ENCODE results near the gene SIRT4. TPM values are rescaled to one million over a fixed set of nuclear protein-coding genes. Genes with fewer than 3 reads are reported as not detected.
A peak's percentile ranks its signal among the peaks of the same experiment; 100 is the strongest.

SIRT4 gene
- total and polyA plus RNA-seq, 2 of the 13 experiments (the other 11 are each of a cell fraction or from before 2014, with no cell fraction given), result 3.4 to 5.8 TPM

DNA sequence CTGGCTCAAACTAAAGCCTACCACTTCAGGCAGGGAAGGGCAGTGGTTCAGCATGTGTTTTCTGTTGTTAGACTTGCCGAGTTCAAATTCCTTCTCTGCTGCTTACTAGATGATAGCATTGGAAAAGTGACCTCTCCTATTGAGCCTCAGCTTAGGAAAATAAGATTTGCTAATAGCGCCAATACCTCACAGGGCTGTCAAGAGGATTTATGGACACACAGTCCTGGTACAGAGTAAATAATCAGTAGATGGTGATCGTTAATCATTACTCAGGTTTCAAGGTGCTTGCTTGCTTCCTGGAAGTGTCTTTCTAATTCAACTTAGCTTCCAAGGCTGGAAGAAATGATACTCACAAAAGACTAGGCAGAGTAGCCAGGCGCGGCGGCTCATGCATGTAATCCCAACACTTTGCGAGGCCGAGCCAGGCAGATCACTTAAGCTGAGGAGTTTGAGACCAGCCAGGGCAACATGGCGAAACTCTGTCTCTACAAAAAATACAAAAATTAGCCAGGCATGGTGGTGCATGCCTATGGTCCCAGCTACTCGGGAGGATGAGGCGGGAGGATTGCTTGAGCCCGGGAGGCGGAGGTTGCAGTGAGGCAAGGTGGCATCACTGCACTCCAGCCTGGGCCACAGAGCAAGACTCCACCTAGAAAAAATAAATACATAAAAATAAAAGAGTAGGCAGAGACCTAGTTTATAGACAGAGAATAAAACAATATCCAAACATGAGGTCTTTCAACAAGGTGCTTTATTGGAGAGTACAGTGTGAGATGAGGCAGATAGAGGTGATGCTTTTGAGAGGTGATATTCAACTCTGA lies 19.5 kb downstream of the SIRT4 start (continued):
- TF ChIP-seq, protein P1, sequence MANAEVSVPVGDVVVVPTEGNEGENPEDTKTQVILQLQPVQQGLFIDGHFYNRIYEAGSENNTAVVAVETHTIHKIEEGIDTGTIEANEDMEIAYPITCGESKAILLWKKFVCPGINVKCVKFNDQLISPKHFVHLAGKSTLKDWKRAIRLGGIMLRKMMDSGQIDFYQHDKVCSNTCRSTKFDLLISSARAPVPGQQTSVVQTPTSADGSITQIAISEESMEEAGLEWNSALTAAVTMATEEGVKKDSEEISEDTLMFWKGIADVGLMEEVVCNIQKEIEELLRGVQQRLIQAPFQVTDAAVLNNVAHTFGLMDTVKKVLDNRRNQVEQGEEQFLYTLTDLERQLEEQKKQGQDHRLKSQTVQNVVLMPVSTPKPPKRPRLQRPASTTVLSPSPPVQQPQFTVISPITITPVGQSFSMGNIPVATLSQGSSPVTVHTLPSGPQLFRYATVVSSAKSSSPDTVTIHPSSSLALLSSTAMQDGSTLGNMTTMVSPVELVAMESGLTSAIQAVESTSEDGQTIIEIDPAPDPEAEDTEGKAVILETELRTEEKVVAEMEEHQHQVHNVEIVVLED (CRISPR knock-in tag; IDR thresholded peaks at IDR 0.05; ENCODE audit: borderline replicate concordance), result no peak
- TF ChIP-seq HNRNPH1 (optimal IDR thresholded peaks at IDR 0.05; ENCODE audit: low read depth, low read length) (no peak), CREB1 (IDR thresholded peaks at IDR 0.05) (no peak), CREB1 (CRISPR knock-in tag; IDR thresholded peaks at IDR 0.05) (no peak), MXD3 (CRISPR knock-in tag; IDR thresholded peaks at IDR 0.05) (no peak), POLR2G (IDR thresholded peaks at IDR 0.05; ENCODE audit: low read depth, low read length) (peak; percentile 48; the same call in 1 of the 2 replicates), TERF1 (CRISPR knock-in tag; IDR thresholded peaks at IDR 0.05) (no peak), ZFP1 (CRISPR knock-in tag; IDR thresholded peaks at IDR 0.05) (no peak; the same call in 1 of the 2 replicates), GZF1 (CRISPR knock-in tag; IDR thresholded peaks at IDR 0.05) (no peak), SMAD9 (CRISPR knock-in tag; IDR thresholded peaks at IDR 0.05) (no peak), ONECUT2 (CRISPR knock-in tag; IDR thresholded peaks at IDR 0.05) (no peak), HNF4A (CRISPR knock-in tag; IDR thresholded peaks at IDR 0.05) (peak; percentile 79), ZNF484 (CRISPR knock-in tag; IDR thresholded peaks at IDR 0.05; ENCODE audit: borderline replicate concordance, low read depth) (no peak), ZNF432 (CRISPR knock-in tag; IDR thresholded peaks at IDR 0.05; ENCODE audit: borderline replicate concordance) (no peak), FOXA1 (IDR thresholded peaks at IDR 0.05) (no peak), FOXA1 (CRISPR knock-in tag; IDR thresholded peaks at IDR 0.05) (peak; percentile 79)
- TF ChIP-seq, protein P2, sequence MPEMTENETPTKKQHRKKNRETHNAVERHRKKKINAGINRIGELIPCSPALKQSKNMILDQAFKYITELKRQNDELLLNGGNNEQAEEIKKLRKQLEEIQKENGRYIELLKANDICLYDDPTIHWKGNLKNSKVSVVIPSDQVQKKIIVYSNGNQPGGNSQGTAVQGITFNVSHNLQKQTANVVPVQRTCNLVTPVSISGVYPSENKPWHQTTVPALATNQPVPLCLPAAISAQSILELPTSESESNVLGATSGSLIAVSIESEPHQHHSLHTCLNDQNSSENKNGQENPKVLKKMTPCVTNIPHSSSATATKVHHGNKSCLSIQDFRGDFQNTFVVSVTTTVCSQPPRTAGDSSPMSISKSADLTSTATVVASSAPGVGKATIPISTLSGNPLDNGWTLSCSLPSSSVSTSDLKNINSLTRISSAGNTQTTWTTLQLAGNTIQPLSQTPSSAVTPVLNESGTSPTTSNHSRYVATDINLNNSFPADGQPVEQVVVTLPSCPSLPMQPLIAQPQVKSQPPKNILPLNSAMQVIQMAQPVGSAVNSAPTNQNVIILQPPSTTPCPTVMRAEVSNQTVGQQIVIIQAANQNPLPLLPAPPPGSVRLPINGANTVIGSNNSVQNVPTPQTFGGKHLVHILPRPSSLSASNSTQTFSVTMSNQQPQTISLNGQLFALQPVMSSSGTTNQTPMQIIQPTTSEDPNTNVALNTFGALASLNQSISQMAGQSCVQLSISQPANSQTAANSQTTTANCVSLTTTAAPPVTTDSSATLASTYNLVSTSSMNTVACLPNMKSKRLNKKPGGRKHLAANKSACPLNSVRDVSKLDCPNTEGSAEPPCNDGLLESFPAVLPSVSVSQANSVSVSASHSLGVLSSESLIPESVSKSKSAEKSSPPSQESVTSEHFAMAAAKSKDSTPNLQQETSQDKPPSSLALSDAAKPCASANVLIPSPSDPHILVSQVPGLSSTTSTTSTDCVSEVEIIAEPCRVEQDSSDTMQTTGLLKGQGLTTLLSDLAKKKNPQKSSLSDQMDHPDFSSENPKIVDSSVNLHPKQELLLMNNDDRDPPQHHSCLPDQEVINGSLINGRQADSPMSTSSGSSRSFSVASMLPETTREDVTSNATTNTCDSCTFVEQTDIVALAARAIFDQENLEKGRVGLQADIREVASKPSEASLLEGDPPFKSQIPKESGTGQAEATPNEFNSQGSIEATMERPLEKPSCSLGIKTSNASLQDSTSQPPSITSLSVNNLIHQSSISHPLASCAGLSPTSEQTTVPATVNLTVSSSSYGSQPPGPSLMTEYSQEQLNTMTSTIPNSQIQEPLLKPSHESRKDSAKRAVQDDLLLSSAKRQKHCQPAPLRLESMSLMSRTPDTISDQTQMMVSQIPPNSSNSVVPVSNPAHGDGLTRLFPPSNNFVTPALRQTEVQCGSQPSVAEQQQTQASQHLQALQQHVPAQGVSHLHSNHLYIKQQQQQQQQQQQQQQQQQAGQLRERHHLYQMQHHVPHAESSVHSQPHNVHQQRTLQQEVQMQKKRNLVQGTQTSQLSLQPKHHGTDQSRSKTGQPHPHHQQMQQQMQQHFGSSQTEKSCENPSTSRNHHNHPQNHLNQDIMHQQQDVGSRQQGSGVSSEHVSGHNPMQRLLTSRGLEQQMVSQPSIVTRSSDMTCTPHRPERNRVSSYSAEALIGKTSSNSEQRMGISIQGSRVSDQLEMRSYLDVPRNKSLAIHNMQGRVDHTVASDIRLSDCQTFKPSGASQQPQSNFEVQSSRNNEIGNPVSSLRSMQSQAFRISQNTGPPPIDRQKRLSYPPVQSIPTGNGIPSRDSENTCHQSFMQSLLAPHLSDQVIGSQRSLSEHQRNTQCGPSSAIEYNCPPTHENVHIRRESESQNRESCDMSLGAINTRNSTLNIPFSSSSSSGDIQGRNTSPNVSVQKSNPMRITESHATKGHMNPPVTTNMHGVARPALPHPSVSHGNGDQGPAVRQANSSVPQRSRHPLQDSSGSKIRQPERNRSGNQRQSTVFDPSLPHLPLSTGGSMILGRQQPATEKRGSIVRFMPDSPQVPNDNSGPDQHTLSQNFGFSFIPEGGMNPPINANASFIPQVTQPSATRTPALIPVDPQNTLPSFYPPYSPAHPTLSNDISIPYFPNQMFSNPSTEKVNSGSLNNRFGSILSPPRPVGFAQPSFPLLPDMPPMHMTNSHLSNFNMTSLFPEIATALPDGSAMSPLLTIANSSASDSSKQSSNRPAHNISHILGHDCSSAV (CRISPR knock-in tag; IDR thresholded peaks at IDR 0.05; ENCODE audit: borderline replicate concordance), result no peak
- TF ChIP-seq, protein P3, sequence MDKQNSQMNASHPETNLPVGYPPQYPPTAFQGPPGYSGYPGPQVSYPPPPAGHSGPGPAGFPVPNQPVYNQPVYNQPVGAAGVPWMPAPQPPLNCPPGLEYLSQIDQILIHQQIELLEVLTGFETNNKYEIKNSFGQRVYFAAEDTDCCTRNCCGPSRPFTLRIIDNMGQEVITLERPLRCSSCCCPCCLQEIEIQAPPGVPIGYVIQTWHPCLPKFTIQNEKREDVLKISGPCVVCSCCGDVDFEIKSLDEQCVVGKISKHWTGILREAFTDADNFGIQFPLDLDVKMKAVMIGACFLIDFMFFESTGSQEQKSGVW (CRISPR knock-in tag; IDR thresholded peaks at IDR 0.05; ENCODE audit: borderline replicate concordance), result no peak

Data from HepG2 (cell line).